GM21447 (cell line): Measurements from ENCODE around the gene HHAT.

Source experiments
- ATAC-seq: cut with Tn5 transposase; IDR thresholded peaks from one replicate; pipeline ENCODE4 v1.9.1; 2021; ENCODE audit not compliant: unreplicated experiment

HHAT gene

DNA sequence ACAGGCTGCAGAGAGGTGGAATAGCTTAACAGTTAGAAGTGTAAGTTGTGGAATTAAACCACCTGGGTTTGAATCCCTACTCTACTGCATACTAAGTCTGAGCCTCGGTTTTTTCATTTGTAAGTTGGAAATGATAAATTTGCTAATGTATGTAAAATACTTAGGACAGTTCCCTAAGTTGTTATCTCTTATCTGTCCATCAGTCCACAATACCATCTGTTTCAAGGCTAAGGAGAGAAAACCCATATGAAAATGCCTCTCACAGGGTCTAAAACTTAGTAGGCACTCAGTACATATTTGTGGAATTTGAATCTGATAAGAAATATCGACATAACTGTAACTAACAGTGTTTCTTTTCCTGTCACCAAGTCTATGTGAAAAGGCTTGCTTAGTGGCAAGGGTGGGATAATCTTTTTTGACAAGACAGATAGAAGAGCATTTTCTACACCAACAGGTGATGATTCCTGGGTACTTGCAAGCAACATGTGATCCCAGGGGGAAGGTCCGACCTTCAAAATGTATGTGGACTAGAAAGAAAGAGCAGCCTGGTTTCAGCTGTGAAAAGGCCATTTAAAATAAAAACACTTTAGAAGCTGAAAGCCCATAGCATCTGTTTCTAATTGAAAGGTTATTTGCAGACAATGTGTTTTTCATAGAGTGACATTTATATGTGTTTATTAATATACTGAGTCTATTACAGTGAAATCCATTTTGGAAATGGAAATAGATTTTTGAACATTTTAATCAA lies 202.9 kb downstream of the HHAT start:
- ATAC-seq: no peak

DNA sequence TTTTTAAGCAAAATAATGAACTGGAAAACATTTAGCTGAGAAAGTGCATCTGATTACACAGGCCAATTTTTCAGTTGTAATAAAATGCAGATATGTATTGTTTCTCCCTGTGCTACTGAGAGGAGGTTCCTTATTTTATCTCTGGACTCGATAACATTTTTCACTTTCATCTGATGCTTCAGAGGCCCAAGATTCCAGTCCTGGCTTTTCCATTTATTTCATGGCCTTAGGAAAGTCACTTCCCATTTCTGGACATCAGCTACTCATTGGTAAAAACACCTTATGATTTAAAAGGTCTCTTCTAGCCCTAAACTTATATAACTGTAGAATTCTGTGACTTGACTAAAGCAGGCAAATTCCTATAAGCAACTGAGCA lies 203.5 kb downstream of the HHAT start:
- no peak for ATAC-seq

GRCh38 chr1:210535761-210536160 lies 207.1 kb downstream of the HHAT start:
- no peak for ATAC-seq

GRCh38 chr1:210536254-210536961 lies 207.7 kb downstream of the HHAT start:
- no peak for ATAC-seq

- ATAC-seq: no peak
Measured at GRCh38 chr1:210540288-210540687, 211.6 kb downstream of the HHAT start.

DNA sequence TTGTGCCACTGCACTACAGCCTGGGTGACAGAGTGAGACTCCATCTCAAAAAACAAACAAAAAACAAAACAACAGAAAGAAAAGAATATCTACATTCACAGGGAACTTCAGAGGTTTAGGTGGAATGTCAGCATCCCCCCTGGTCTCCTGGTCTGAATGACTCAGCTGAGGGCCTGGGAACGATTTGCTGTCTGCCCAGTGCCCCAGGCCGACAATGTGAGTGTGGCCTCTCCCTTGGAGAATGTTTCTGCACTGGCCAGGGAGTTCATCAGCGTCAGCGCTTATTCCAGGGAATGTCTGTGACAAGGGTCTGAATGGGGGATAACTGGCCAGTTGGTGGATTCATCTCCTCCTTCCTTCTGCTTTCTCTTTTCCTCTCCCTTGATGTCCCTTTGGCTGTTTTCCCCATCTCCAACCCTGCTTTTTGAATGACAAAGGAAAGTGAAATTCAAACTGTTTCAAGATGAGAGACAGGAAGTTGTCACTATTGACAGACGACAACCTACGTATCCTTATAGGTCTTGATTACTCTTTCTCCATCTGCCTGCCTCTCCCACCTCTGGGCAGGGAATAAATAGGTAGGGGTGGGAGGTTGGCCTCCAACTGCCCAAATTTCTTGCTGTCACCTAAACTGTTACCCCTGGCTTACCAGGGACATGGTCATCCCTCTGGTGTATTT lies 213.1 kb downstream of the HHAT start:
- ATAC-seq: no peak

DNA sequence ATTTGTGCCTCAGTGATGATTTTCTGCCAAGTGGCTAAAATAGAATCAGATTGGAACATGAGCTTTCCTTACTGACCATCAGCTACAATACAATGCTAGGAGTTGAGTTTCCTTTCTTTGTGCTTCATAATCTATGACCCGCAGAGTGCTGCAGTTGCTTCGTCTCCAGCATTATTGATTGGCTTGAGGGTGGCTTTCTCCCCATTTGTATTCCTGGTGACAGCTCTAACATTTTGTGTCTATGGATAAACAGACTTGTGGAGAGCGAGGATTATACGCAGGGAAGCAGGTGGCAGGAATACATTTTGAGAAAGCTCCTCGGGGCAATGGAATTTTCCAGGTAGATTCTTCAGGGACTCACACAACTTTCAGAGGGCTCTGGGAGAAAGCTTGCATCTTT lies 223.2 kb downstream of the HHAT start:
- no peak for ATAC-seq

DNA sequence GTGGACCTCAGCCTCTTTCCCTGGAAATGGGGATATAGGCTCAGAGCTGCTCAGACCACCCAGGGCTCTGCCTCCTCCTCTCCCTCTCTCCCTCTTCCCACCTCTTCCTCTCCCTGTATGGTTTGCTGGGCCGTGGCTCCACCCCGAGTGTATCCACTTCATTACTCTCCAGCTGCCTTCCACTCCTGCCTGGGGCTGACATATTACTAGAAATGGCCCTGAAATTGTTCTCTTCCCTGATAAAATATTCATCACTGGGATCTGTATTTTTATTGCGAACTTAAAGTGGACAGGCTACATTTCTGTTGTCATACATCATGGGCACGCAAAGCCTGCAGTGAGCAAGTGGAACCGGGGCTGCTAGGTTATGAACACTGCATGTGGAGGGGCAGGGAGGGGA lies 225.0 kb downstream of the HHAT start:
- no peak for ATAC-seq

- no peak for ATAC-seq
Measured at GRCh38 chr1:210554382-210554781, 225.7 kb downstream of the HHAT start.

DNA sequence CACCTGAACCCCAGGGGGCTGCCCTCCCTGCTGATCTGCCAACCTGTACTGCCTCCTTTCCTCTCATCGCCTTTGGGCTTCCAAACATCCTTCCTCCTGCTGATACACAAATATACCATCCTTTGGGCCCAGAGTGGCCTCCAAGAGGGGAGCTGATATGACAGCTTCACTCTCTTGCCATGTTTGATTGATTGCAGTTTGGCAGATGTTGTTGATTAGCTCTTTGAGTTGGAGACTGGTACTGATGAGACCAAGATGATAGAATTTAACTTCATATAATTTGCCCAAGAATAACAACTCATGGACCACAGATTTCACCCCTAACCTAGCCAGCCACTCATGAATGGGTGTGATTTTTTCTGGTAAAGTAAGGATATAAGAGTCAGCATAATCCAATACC lies 227.8 kb downstream of the HHAT start:
- no peak for ATAC-seq

DNA sequence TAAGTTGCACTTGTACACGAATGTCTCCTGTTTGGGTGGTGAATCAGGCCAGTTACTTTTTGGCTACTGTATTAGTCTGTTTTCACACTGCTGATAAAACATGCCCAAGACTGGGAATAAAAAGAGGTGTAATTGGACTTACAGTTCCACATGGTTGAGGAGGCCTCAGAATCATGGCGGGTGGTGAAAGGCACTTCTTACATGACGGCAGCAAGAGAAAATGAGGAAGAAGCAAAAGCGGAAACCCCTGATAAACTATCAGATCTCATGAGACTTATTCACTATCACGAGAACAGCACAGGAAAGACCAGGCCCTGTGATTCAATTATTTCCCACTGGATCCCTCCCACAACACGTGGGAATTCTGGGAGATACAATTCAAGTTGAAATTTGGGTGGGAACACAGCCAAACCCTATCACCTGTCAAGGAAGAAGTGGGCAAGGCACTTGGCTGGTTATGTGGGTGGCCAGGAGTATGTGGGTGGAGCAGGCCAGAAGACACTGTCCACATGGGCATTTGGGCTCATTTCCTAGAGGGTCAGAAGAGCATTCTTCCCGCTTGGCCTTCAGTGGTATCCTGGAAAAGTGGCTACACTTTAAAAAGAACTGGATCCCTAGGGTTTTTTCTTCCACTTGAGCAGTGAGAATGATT lies 228.8 kb downstream of the HHAT start:
- no peak for ATAC-seq

GRCh38 chr1:210558302-210558701 lies 229.6 kb downstream of the HHAT start:
- no peak for ATAC-seq

DNA sequence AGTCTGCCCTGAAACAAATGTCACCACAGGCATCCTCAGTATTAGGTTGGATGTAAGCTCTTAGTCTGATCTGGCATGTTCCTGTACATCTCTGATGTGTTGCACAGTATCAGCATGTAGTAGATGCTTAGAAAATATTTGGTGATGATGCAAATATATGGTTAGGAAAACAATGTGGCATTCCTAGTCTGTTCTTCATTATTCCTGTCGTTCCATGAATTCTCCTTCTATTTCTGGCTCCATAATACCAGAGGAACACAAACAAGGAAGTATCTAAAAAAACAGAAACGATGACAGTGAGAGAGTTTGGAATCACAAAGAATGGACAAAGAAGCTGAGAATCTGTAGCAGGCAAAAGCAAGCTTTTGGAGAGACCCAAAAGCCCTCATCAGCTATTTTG lies 236.6 kb downstream of the HHAT start:
- no peak for ATAC-seq

- ATAC-seq: no peak
Measured at GRCh38 chr1:210568631-210569030, 239.9 kb downstream of the HHAT start.

DNA sequence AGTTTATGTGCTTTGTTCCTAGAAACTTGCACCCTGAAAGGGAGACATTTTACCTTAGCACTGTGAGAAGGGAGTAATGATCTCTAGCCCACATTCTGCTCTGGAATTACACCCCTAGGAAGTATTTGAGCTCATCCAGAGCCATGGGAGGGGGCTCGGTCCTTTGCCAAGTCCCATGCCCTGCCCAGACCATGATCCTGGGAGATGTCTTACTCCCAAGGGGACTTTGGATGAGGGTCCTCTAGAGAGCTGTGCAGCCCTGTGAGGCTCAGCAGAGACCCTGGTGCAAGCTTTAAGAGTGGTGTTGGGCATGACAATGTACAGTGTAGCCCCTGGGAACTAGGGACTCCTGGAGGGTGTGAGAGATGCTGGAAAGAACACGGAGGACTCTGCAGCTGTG lies 241.4 kb downstream of the HHAT start:
- no peak for ATAC-seq

- no peak for ATAC-seq
Measured at GRCh38 chr1:210571356-210572284, 242.9 kb downstream of the HHAT start.

GRCh38 chr1:210573141-210573540 lies 244.4 kb downstream of the HHAT start:
- no peak for ATAC-seq

DNA sequence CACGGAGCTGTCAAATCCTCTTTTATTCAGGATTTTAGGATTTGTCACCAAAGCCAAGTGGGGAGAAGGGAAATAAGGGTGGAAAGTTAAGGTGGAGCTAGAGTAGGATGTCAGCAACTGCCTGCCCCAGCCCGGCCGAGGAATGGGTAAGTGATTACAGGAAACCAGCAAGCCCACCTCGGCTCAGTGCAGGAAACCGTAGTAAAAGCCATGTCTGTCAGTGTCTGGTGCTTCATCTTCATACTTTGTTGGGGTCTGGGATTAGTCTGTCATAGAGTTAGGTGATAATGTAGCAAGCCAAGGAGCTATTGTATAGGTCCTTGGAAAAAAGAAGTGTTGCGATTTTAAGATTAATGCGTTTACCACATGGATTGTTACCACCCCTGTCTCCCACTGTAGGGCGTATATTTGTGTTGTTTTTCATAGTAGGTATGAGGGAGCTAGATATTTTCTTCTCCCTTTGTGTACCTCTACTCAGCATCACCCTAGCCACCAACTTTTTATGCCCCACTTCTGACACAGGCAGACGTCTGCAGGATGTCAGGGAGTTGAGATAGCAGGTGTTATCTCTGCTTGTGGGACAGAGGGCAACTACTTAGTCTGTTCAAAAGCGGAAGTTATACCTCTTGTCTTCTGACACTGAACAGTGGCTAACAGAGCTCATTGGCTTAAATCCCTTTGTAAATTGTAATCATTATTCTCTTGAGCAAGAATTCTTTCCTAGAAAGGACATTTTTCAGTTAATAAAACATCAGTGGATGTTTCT lies 253.7 kb downstream of the HHAT start:
- ATAC-seq: no peak

DNA sequence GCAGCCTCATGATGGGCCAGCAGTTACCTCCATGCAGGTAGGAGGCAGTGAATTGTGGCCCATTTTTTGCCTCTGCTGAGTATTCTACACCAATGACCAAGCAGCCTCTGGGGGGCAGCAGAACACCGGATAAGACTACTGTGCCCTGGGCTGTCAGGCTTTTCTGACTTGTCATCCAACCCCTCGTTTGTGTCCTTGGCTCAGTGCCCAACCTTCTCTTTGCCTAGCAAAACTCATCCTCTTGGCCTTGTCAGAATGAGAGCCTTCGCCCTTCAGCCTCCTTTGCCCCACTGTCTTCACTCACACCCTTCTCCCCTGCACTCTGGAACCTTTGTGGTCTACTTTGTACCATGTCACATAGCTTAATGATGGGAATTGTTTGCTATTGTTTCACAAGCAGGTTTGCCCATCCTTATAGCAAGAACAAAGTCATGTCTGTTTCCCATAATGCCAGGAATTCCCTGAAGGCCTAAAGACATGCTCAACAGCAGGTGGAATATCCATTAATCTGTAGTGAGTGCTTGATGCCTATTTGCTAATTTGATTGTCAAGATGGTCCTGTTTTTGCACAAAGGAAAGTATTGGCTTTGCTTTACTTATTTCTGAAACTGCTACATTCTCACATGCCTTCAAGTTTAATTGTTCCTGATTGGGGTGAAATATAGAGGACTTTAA lies 255.9 kb downstream of the HHAT start:
- peak; percentile 88 for ATAC-seq
